ENCODE measurements around the gene CDKAL1. TPM values are rescaled to one million over a fixed set of nuclear protein-coding genes. Genes with fewer than 3 reads are reported as not detected.

Gene CDKAL1
- total RNA-seq, 4 donors from 2014 or later, result 15.2 to 17.9 (median 17.1) TPM

DNA sequence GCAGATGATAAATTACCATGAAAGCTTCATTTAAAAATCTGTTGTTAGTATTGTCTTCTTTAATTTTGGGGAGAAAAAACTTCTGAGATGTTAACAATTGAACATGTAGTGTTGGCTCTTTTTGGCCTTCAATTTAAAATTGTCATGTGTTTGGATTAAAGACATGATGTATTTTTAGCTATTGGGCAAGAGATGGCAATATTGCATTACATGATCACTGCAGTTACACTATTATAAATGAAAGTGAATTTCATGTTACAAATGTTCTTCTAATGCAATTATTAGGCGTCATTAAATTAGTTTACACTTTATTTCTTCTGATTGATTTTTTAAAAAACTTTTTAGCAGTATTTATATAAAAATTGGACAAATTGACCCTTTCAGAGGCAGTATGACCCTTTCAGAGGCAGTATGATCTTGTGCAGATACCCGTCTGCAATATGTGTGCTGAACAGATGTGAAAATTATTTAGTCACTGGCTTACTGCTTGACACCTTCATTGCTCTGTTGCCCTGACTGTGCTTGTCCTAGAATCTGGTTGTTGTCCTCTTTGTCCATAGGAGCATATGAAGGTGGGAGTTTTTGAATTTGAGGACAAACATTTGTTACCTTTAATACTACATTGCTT lies 25.8 kb downstream of the CDKAL1 start:
- TF ChIP-seq, protein P1, sequence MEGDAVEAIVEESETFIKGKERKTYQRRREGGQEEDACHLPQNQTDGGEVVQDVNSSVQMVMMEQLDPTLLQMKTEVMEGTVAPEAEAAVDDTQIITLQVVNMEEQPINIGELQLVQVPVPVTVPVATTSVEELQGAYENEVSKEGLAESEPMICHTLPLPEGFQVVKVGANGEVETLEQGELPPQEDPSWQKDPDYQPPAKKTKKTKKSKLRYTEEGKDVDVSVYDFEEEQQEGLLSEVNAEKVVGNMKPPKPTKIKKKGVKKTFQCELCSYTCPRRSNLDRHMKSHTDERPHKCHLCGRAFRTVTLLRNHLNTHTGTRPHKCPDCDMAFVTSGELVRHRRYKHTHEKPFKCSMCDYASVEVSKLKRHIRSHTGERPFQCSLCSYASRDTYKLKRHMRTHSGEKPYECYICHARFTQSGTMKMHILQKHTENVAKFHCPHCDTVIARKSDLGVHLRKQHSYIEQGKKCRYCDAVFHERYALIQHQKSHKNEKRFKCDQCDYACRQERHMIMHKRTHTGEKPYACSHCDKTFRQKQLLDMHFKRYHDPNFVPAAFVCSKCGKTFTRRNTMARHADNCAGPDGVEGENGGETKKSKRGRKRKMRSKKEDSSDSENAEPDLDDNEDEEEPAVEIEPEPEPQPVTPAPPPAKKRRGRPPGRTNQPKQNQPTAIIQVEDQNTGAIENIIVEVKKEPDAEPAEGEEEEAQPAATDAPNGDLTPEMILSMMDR (IDR thresholded peaks at IDR 0.05; ENCODE audit: low read depth), result no peak

DNA sequence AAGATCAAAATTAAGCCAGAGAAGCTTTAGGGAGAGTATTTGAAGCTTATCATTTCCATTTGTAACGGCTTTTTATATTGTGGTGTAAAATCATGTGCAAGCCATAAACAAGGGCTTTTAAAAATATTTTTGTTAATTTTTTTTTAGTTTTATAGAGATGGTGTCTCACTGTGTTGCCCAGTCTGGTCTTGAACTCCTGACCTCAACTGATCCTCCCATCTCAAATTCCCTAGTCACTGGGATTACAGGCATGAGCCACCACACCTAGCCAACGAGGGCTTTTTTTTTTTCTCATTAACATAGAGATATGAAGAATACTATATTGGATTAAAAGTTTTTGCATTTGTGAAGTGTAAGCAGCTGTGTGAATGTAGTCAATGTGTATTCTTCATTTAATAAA lies 29.1 kb downstream of the CDKAL1 start:
- TF ChIP-seq, protein P1 (IDR thresholded peaks at IDR 0.05; ENCODE audit: low read depth), result no peak

DNA sequence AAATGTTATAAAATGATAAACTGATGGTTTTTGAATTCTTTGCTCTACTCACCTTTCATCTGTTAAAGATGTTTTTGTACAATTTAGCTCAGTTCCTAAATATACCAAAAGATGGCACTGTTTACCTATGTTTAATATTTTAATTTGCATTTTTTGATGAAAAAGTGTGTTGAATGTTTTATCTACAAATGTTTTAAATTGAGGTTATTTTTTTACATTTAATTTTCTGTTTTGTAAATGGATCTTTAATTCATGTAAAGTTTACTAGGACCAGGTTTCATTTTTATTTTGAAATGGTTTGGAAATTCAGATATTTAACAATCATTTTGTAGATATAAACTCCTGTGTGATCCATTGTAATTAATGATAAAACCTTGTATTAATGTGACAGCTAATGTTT lies 30.0 kb downstream of the CDKAL1 start:
- TF ChIP-seq, protein P1 (IDR thresholded peaks at IDR 0.05; ENCODE audit: low read depth), result no peak

GRCh38 chr6:20564777-20565176 lies 30.5 kb downstream of the CDKAL1 start:
- TF ChIP-seq, protein P1 (IDR thresholded peaks at IDR 0.05; ENCODE audit: low read depth), result no peak

GRCh38 chr6:20565342-20565741 lies 31.1 kb downstream of the CDKAL1 start:
- TF ChIP-seq, protein P1 (IDR thresholded peaks at IDR 0.05; ENCODE audit: low read depth), result no peak

DNA sequence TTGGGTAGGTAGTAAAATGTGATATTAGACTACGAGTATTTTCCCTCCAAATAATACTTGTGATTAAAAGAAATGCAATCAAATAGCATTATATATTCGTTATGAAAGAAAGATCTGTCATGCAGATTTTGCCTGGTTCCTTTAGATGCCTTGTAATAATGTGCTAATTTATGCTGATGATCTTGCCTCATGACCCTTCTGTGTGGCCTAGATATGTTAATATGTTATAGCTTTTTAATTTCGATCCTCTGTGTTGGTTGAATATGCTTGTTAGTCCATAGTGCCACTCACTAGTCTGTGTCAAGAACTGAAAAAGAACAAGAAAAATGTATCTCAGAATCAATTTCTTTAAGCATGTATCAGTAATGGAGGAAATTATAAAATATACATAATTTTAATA lies 31.9 kb downstream of the CDKAL1 start:
- TF ChIP-seq, protein P1 (IDR thresholded peaks at IDR 0.05; ENCODE audit: low read depth), result no peak

- TF ChIP-seq, protein P1 (IDR thresholded peaks at IDR 0.05; ENCODE audit: low read depth), result no peak
Measured at GRCh38 chr6:20569000-20569610, 34.8 kb downstream of the CDKAL1 start.
